Measurements from ENCODE around the gene ICOS. TPM values are rescaled to one million over a fixed set of nuclear protein-coding genes. Genes with fewer than 3 reads are reported as not detected.

The ICOS gene
- total RNA-seq, 4 donors from 2014 or later = 0.14 to 0.59 (median 0.26) TPM; not detected in 1

- no peaks in the 10 kb centered on the region for H3K36me3 ChIP-seq
- peaks cover 0 to 6% of the 10 kb centered on the region in 2 donors for H3K9me3 ChIP-seq
- no peak overlapping the region for H3K4me3 ChIP-seq
- no peak for DNase-seq
- H3K4me1 ChIP-seq = no peaks in the 10 kb centered on the region
- H3K27me3 ChIP-seq = no peaks in the 10 kb centered on the region
- intact Hi-C loops (cut with DNase I; ENCODE audit: low total_unique reads) = no loop called here
- H3K27ac ChIP-seq = no peak overlapping the region
- TF ChIP-seq POLR2A (IDR thresholded peaks at IDR 0.05) = no peak
- TF ChIP-seq, protein P1, sequence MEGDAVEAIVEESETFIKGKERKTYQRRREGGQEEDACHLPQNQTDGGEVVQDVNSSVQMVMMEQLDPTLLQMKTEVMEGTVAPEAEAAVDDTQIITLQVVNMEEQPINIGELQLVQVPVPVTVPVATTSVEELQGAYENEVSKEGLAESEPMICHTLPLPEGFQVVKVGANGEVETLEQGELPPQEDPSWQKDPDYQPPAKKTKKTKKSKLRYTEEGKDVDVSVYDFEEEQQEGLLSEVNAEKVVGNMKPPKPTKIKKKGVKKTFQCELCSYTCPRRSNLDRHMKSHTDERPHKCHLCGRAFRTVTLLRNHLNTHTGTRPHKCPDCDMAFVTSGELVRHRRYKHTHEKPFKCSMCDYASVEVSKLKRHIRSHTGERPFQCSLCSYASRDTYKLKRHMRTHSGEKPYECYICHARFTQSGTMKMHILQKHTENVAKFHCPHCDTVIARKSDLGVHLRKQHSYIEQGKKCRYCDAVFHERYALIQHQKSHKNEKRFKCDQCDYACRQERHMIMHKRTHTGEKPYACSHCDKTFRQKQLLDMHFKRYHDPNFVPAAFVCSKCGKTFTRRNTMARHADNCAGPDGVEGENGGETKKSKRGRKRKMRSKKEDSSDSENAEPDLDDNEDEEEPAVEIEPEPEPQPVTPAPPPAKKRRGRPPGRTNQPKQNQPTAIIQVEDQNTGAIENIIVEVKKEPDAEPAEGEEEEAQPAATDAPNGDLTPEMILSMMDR (IDR thresholded peaks at IDR 0.05) = no peak
Observed at GRCh38 chr2:203897544-203897943, 39.0 kb upstream of the ICOS start.

- peaks cover 0 to 7% of the 10 kb centered on the region in 2 donors for H3K9me3 ChIP-seq
- no peak for DNase-seq
- intact Hi-C loops (cut with DNase I; ENCODE audit: low total_unique reads) = no loop called here
- H3K4me3 ChIP-seq = no peak overlapping the region
- H3K36me3 ChIP-seq = no peaks in the 10 kb centered on the region
- TF ChIP-seq POLR2A (IDR thresholded peaks at IDR 0.05) = no peak
- TF ChIP-seq, protein P1 (IDR thresholded peaks at IDR 0.05) = no peak
- no peaks in the 10 kb centered on the region for H3K4me1 ChIP-seq
- H3K27ac ChIP-seq = peak overlapping the region; percentile 40 to 59
- H3K27me3 ChIP-seq = no peaks in the 10 kb centered on the region
Observed at GRCh38 chr2:203898657-203899056, 37.9 kb upstream of the ICOS start.

- intact Hi-C loops (cut with DNase I; ENCODE audit: low total_unique reads) = no loop called here
- no peaks in the 10 kb centered on the region for H3K27me3 ChIP-seq
- no peak overlapping the region for H3K27ac ChIP-seq
- no peaks in the 10 kb centered on the region for H3K36me3 ChIP-seq
- peaks cover 0 to 7% of the 10 kb centered on the region in 2 donors for H3K9me3 ChIP-seq
- no peak for DNase-seq
- no peak for TF ChIP-seq POLR2A (IDR thresholded peaks at IDR 0.05)
- TF ChIP-seq, protein P1 (IDR thresholded peaks at IDR 0.05) = no peak
- H3K4me3 ChIP-seq = no peak overlapping the region
- no peaks in the 10 kb centered on the region for H3K4me1 ChIP-seq
Observed at GRCh38 chr2:203900253-203900652, 36.3 kb upstream of the ICOS start.

DNA sequence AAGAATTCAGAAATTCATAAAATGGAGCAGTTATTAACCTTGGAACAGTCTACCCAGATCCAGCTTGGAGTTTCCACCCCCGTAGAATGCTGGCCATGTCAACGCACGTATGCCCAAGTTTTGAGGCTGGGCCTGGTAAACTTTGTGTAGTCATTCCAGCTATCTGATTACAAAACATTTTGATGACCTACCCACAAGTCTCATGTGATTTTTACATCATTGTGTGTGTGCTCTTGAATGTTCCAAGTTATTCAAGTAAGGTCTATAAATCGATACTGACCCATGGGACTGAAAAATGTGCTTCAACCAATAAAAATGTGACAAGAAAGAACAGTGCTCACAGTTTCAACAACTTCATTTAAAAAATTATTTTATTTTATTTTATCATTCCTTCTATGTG lies 32.5 kb upstream of the ICOS start:
- no peak overlapping the region for H3K27ac ChIP-seq
- no peak for DNase-seq
- peaks cover 0 to 7% of the 10 kb centered on the region in 2 donors for H3K9me3 ChIP-seq
- no peak overlapping the region for H3K4me3 ChIP-seq
- no peaks in the 10 kb centered on the region for H3K36me3 ChIP-seq
- intact Hi-C loops (cut with DNase I; ENCODE audit: low total_unique reads) = no loop called here
- TF ChIP-seq, protein P1 (IDR thresholded peaks at IDR 0.05) = no peak
- no peaks in the 10 kb centered on the region for H3K4me1 ChIP-seq
- H3K27me3 ChIP-seq = no peaks in the 10 kb centered on the region

GRCh38 chr2:203905656-203906055 lies 30.9 kb upstream of the ICOS start:
- H3K4me1 ChIP-seq = no peaks in the 10 kb centered on the region
- intact Hi-C loops (cut with DNase I; ENCODE audit: low total_unique reads) = no loop called here
- H3K4me3 ChIP-seq = no peak overlapping the region
- no peak overlapping the region for H3K27ac ChIP-seq
- no peaks in the 10 kb centered on the region for H3K27me3 ChIP-seq
- peaks cover 0 to 7% of the 10 kb centered on the region in 2 donors for H3K9me3 ChIP-seq
- no peak for TF ChIP-seq POLR2A (IDR thresholded peaks at IDR 0.05)
- TF ChIP-seq, protein P1 (IDR thresholded peaks at IDR 0.05) = no peak
- DNase-seq = no peak
- no peaks in the 10 kb centered on the region for H3K36me3 ChIP-seq

Measured in uterus (tissue), 4 donors.